ENCODE results near the gene SNX22.

The SNX22 gene

GRCh38 chr15:64205202-64205601 is 53.7 kb downstream of the SNX22 start:
- no peaks in the 10 kb centered on the region for H3K27me3 ChIP-seq (ENCODE audit: control insufficient read depth in 5 of 5, insufficient read depth in 4 of 5, low read length in 5 of 5)
- H3K9ac ChIP-seq (ENCODE audit: low read length in 5 of 5): no peak overlapping the region
- H3K36me3 ChIP-seq (ENCODE audit: control insufficient read depth in 5 of 5, insufficient read depth in 5 of 5, low read length in 5 of 5): peaks cover 12 to 35% (median 23%) of the 10 kb centered on the region in 5 donors
- H3K4me1 ChIP-seq (ENCODE audit: control insufficient read depth in 5 of 5, insufficient read depth in 5 of 5, low read length in 5 of 5): no peaks in the 10 kb centered on the region
- H3K4me3 ChIP-seq (ENCODE audit: low read depth in 1 of 5, low read length in 5 of 5): no peak overlapping the region
- H3K9me3 ChIP-seq (ENCODE audit: control insufficient read depth in 5 of 5, low read length in 5 of 5): no peaks in the 10 kb centered on the region
- H3K27ac ChIP-seq (ENCODE audit: low read depth, low read length): no peak overlapping the region
